ENCODE results near the gene CDR2.

CDR2 gene

DNA sequence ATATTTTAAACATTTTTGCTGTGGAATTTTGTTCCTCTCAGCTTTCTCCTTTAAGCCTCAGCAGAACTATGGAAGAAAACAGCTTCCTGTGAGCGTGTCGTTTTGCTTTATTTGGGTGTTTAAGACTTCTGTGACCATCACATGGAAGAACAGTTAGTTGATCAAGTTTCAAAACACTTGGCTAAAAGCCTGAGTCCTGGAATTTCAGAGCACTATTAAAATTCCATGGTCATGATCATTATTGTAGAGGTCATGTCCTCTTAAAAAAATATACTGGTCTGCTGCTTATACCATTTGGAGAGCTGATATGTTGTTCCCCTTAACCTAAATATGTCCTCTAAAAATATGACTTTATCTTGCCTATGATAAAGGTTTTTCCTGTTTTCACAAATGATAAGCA is 12.6 kb upstream of the CDR2 start:
- H3K4me3 ChIP-seq (ENCODE audit: low read length): no peak overlapping the region
- no peak overlapping the region for H3K4me2 ChIP-seq (ENCODE audit: low read length)
- no peak overlapping the region for H3K27ac ChIP-seq (ENCODE audit: low read depth, low read length)
- H3K4me1 ChIP-seq (ENCODE audit: control insufficient read depth, low read length): peaks cover 8% of the 10 kb centered on the region
- H3F3A ChIP-seq (ENCODE audit: control insufficient read depth, insufficient read depth): peaks cover 2% of the 10 kb centered on the region; the same call in 1 of the 2 replicates
- no peaks in the 10 kb centered on the region for H3K36me3 ChIP-seq (ENCODE audit: control insufficient read depth, low read length)
- H3K79me2 ChIP-seq (ENCODE audit: control insufficient read depth, low read length): no peaks in the 10 kb centered on the region
- no peaks in the 10 kb centered on the region for H4K20me1 ChIP-seq (ENCODE audit: control insufficient read depth, insufficient read depth, low read depth, low read length)
- H3K27me3 ChIP-seq (ENCODE audit: control insufficient read depth, low read length): no peaks in the 10 kb centered on the region
- TF ChIP-seq, protein P1, sequence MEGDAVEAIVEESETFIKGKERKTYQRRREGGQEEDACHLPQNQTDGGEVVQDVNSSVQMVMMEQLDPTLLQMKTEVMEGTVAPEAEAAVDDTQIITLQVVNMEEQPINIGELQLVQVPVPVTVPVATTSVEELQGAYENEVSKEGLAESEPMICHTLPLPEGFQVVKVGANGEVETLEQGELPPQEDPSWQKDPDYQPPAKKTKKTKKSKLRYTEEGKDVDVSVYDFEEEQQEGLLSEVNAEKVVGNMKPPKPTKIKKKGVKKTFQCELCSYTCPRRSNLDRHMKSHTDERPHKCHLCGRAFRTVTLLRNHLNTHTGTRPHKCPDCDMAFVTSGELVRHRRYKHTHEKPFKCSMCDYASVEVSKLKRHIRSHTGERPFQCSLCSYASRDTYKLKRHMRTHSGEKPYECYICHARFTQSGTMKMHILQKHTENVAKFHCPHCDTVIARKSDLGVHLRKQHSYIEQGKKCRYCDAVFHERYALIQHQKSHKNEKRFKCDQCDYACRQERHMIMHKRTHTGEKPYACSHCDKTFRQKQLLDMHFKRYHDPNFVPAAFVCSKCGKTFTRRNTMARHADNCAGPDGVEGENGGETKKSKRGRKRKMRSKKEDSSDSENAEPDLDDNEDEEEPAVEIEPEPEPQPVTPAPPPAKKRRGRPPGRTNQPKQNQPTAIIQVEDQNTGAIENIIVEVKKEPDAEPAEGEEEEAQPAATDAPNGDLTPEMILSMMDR (IDR thresholded peaks at IDR 0.05; ENCODE audit: low read depth, low read length, poor library complexity, severe bottlenecking): no peak
- no peak for TF ChIP-seq EZH2phosphoT487 (IDR thresholded peaks at IDR 0.05; ENCODE audit: borderline replicate concordance, low read length)
- no peaks in the 10 kb centered on the region for H3K9me2 ChIP-seq (replicated peaks; ENCODE audit: control insufficient read depth, low read length)
- H3K9me3 ChIP-seq (ENCODE audit: control insufficient read depth, insufficient read depth, low read length): no peaks in the 10 kb centered on the region

GRCh38 chr16:22385196-22385595 is 10.8 kb upstream of the CDR2 start:
- H3K4me3 ChIP-seq (ENCODE audit: low read length): no peak overlapping the region
- H3K9me2 ChIP-seq (replicated peaks; ENCODE audit: control insufficient read depth, low read length): no peaks in the 10 kb centered on the region
- H3F3A ChIP-seq (ENCODE audit: control insufficient read depth, insufficient read depth): peaks cover 5% of the 10 kb centered on the region
- peaks cover 12% of the 10 kb centered on the region for H3K4me1 ChIP-seq (ENCODE audit: control insufficient read depth, low read length)
- no peaks in the 10 kb centered on the region for H3K27me3 ChIP-seq (ENCODE audit: control insufficient read depth, low read length)
- no peaks in the 10 kb centered on the region for H3K36me3 ChIP-seq (ENCODE audit: control insufficient read depth, low read length)
- no peaks in the 10 kb centered on the region for H4K20me1 ChIP-seq (ENCODE audit: control insufficient read depth, insufficient read depth, low read depth, low read length)
- TF ChIP-seq EZH2phosphoT487 (IDR thresholded peaks at IDR 0.05; ENCODE audit: borderline replicate concordance, low read length): no peak
- TF ChIP-seq, protein P1 (IDR thresholded peaks at IDR 0.05; ENCODE audit: low read depth, low read length, poor library complexity, severe bottlenecking): no peak
- no peak overlapping the region for H3K27ac ChIP-seq (ENCODE audit: low read depth, low read length)
- no peak overlapping the region for H3K4me2 ChIP-seq (ENCODE audit: low read length)
- no peaks in the 10 kb centered on the region for H3K9me3 ChIP-seq (ENCODE audit: control insufficient read depth, insufficient read depth, low read length)
- no peaks in the 10 kb centered on the region for H3K79me2 ChIP-seq (ENCODE audit: control insufficient read depth, low read length)

DNA sequence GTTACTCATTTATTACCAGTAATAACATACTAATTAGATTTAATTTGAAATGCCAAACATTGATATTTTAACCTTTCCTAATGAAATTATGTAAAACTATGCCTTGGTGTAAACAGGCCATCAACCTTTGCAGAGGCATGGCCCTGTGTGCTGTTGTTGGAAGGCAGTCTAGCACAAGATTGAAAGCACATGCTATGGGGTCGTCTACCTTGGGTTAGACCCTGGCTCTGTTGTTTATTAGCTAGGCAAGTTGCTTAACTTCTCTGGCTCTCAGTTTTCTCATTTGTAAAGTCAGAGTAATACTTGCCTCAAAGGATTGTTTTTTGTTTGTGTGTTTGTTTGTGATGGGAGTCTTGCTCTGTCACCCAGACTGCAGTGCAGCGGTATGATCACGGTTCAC is 9.4 kb upstream of the CDR2 start:
- no peak overlapping the region for H3K4me3 ChIP-seq (ENCODE audit: low read length)

More for the DNA sequence above, 9.4 kb upstream of the CDR2 start:
- Histone ChIP-seq H3K4me1 (ENCODE audit: control insufficient read depth, low read length) (peaks cover 12% of the 10 kb centered on the region), H4K20me1 (ENCODE audit: control insufficient read depth, insufficient read depth, low read depth, low read length) (no peaks in the 10 kb centered on the region), H3F3A (ENCODE audit: control insufficient read depth, insufficient read depth) (peaks cover 3% of the 10 kb centered on the region), H3K27me3 (ENCODE audit: control insufficient read depth, low read length) (no peaks in the 10 kb centered on the region), H3K9me2 (replicated peaks; ENCODE audit: control insufficient read depth, low read length) (no peaks in the 10 kb centered on the region), H3K36me3 (ENCODE audit: control insufficient read depth, low read length) (no peaks in the 10 kb centered on the region), H3K9me3 (ENCODE audit: control insufficient read depth, insufficient read depth, low read length) (no peaks in the 10 kb centered on the region), H3K4me2 (ENCODE audit: low read length) (no peak overlapping the region), H3K79me2 (ENCODE audit: control insufficient read depth, low read length) (no peaks in the 10 kb centered on the region), H3K27ac (ENCODE audit: low read depth, low read length) (no peak overlapping the region)
- TF ChIP-seq EZH2phosphoT487 (IDR thresholded peaks at IDR 0.05; ENCODE audit: borderline replicate concordance, low read length): no peak
- TF ChIP-seq, protein P1 (IDR thresholded peaks at IDR 0.05; ENCODE audit: low read depth, low read length, poor library complexity, severe bottlenecking): no peak
